ACC112 (cell line): Measurements from ENCODE around the gene C17orf107.
"Not testable (repeated sequence)": the region's sequence is repeated elsewhere in the genome, so short reads cannot be mapped to it uniquely, and the experiment has no call there.

Source experiments
- H2AFZ ChIP-seq: fragments of 200-600 bp; sonication (generic); one replicate; pipeline ENCODE4 v1.6.0; 2017; ENCODE audit warnings: antibody characterized with exemption, low read length; ENCODE audit not compliant: unreplicated experiment
- H3K27ac ChIP-seq: fragments of 200-600 bp; sonication (generic); 2 replicates; pipeline ENCODE4 v1.5.1; 2014; ENCODE audit warnings: low read depth, mild to moderate bottlenecking, antibody characterized with exemption, low read length, moderate library complexity
- H3K27me3 ChIP-seq: fragments of 200-600 bp; sonication (generic); 2 replicates; pipeline ENCODE4 v1.6.1; 2014; ENCODE audit warnings: mild to moderate bottlenecking, antibody characterized with exemption, low read length, moderate library complexity, mixed read lengths; ENCODE audit not compliant: insufficient read depth
- H3K36me3 ChIP-seq: fragments of 200-600 bp; sonication (generic); 2 replicates; pipeline ENCODE4 v1.6.1; 2016; ENCODE audit warnings: mild to moderate bottlenecking, antibody characterized with exemption, low read length, moderate library complexity, mixed read lengths; ENCODE audit not compliant: insufficient read depth
- H3K4me1 ChIP-seq: fragments of 200-600 bp; sonication (generic); one replicate; pipeline ENCODE4 v1.6.1; 2016; ENCODE audit warnings: low read length, mixed read lengths; ENCODE audit not compliant: insufficient read depth, unreplicated experiment, control insufficient read depth
- H3K4me3 ChIP-seq: fragments of 200-600 bp; sonication (generic); 2 replicates; pipeline ENCODE4 v1.5.1; 2014; ENCODE audit warnings: mild to moderate bottlenecking, low read depth, low read length
- H3K79me2 ChIP-seq: fragments of 200-600 bp; sonication (generic); one replicate; pipeline ENCODE4 v1.6.0; 2016; ENCODE audit warnings: low read length; ENCODE audit not compliant: control insufficient read depth, unreplicated experiment, insufficient read depth

Gene C17orf107

GRCh38 chr17:4900231-4901107 is 1.1 kb downstream of the C17orf107 start:
- Histone ChIP-seq H3K36me3 (peaks cover 5% of the 10 kb centered on the region; the same call in 1 of the 2 replicates), H3K4me3 (no peak overlapping the region; the same call in 1 of the 2 replicates), H3K4me1 (no peaks in the 10 kb centered on the region), H3K79me2 (no peaks in the 10 kb centered on the region), H3K27me3 (no peaks in the 10 kb centered on the region), H2AFZ (no peak overlapping the region), H3K27ac (no peak overlapping the region)

GRCh38 chr17:4901108-4901647 is 1.8 kb downstream of the C17orf107 start:
- no peaks in the 10 kb centered on the region for H3K27me3 ChIP-seq
- H2AFZ ChIP-seq, result no peak overlapping the region
- H3K4me1 ChIP-seq, result no peaks in the 10 kb centered on the region
- no peak overlapping the region for H3K4me3 ChIP-seq
- H3K36me3 ChIP-seq, result peaks cover 5% of the 10 kb centered on the region; the same call in 1 of the 2 replicates
- no peaks in the 10 kb centered on the region for H3K79me2 ChIP-seq
- no peak overlapping the region for H3K27ac ChIP-seq

- Histone ChIP-seq H3K4me1 (no peaks in the 10 kb centered on the region), H3K79me2 (no peaks in the 10 kb centered on the region), H3K27ac (no peak overlapping the region), H3K4me3 (no peak overlapping the region), H3K36me3 (peaks cover 5% of the 10 kb centered on the region; the same call in 1 of the 2 replicates), H3K27me3 (no peaks in the 10 kb centered on the region), H2AFZ (no peak overlapping the region)
Measured at GRCh38 chr17:4901648-4902344, 2.5 kb downstream of the C17orf107 start.

- H3K4me3 ChIP-seq, result no peak overlapping the region
- H3K36me3 ChIP-seq, result peaks cover 5% of the 10 kb centered on the region; the same call in 1 of the 2 replicates
- no peaks in the 10 kb centered on the region for H3K27me3 ChIP-seq
- H3K4me1 ChIP-seq, result no peaks in the 10 kb centered on the region
- no peak overlapping the region for H2AFZ ChIP-seq
- H3K27ac ChIP-seq, result no peak overlapping the region
- H3K79me2 ChIP-seq, result no peaks in the 10 kb centered on the region
Measured at GRCh38 chr17:4902540-4902939, 3.2 kb downstream of the C17orf107 start.

GRCh38 chr17:4903051-4903818 is 3.9 kb downstream of the C17orf107 start, which contains the start of gene CHRNE:
TSS of gene CHRNE (minus strand) at chr17:4903098. CDS start at chr17:4903063, 35 bp downstream.
- H3K4me3 ChIP-seq, result no peak within 1 kb of the TSS
- H3K27me3 ChIP-seq, result no peaks in the 10 kb centered on the region
- H3K27ac ChIP-seq, result no peak within 1 kb of the TSS
- peaks cover 5% of the 10 kb centered on the region; the same call in 1 of the 2 replicates for H3K36me3 ChIP-seq
- no peaks in the 10 kb centered on the region for H3K79me2 ChIP-seq
- no peaks in the 10 kb centered on the region for H3K4me1 ChIP-seq
- H2AFZ ChIP-seq, result no peak within 1 kb of the TSS

- H3K4me1 ChIP-seq, H3K36me3 ChIP-seq, H3K4me3 ChIP-seq, H2AFZ ChIP-seq, H3K27ac ChIP-seq, H3K79me2 ChIP-seq, H3K27me3 ChIP-seq: not testable (repeated sequence)
Measured at GRCh38 chr17:4906642-4907041, 7.3 kb downstream of the C17orf107 start.

GRCh38 chr17:4908301-4908700 is 9.0 kb downstream of the C17orf107 start:
- Histone ChIP-seq H3K27me3 (no peaks in the 10 kb centered on the region), H3K79me2 (no peaks in the 10 kb centered on the region), H3K4me1 (no peaks in the 10 kb centered on the region), H3K27ac (no peak overlapping the region), H3K36me3 (no peaks in the 10 kb centered on the region), H2AFZ (no peak overlapping the region), H3K4me3 (no peak overlapping the region)

GRCh38 chr17:4908711-4909496 is 9.6 kb downstream of the C17orf107 start:
- Histone ChIP-seq H3K27ac (no peak overlapping the region), H3K27me3 (no peaks in the 10 kb centered on the region), H2AFZ (peak overlapping the region; percentile 9), H3K4me1 (no peaks in the 10 kb centered on the region), H3K79me2 (no peaks in the 10 kb centered on the region), H3K36me3 (no peaks in the 10 kb centered on the region), H3K4me3 (no peak overlapping the region)

GRCh38 chr17:4913994-4914393 is 14.7 kb downstream of the C17orf107 start:
- H3K27me3 ChIP-seq, result no peaks in the 10 kb centered on the region
- no peaks in the 10 kb centered on the region for H3K4me1 ChIP-seq
- H3K4me3 ChIP-seq, result no peak overlapping the region
- H2AFZ ChIP-seq, result no peak overlapping the region
- H3K79me2 ChIP-seq, result no peaks in the 10 kb centered on the region
- no peaks in the 10 kb centered on the region for H3K36me3 ChIP-seq
- no peak overlapping the region for H3K27ac ChIP-seq
